ENCODE results near the gene PAX8. TPM values are rescaled to one million over a fixed set of nuclear protein-coding genes. Genes with fewer than 3 reads are reported as not detected.
A peak's percentile ranks its signal among the peaks of the same experiment; 100 is the strongest.

The PAX8 gene
- total RNA-seq, 1 donor from 2014 or later, result 2.1 TPM

DNA sequence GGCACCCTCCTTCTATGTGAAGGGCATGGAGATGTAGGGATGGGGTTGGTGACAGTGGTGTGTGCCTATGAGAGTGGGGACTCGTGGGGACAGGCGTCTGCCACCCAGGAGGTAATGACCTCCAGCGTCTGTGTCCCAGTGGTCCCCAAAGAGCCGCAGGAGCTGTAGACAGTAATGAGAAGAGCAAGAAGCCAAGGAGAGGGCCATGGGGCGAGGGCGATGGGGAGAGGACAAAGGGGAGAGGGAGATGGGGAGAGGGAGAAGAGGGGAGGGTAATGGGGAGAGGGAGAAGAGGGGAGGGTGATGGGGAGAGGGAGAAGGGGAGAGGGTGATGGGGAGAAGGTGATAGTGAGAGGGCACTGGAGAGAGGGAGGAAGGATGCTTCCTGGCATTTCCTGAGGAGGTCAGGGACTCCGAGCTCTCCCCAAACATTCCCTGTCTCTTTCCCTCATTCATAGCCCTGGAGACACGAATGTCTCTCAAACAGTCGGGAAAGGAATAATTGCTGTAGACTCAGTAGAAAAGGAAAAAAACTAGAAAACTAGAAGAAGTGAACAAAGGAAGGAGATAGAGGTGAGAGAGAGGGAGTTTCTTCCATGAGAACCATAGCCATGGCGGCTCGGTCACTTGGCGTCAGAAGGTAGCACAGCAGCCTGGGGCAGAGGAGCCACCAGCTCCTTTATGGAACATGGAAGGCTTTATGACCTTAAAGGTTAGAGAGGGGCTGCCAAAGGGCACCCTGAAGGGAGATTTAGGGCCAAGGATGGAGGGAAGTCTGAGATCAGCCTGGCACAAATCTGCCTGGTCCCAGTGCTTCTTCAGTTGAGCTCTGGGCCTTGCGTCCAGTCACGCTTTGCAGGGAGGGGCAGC is 65.4 kb downstream of the PAX8 start:
- Mint-ChIP-seq H3K27ac (ENCODE audit: unreplicated experiment) (no peak overlapping the region), H3K9me3 (ENCODE audit: unreplicated experiment) (no peaks in the 10 kb centered on the region), H3K36me3 (ENCODE audit: low read depth, unreplicated experiment) (no peaks in the 10 kb centered on the region), H3K27me3 (ENCODE audit: unreplicated experiment) (peaks cover 10% of the 10 kb centered on the region), H3K4me3 (ENCODE audit: unreplicated experiment) (no peak overlapping the region), H3K4me1 (ENCODE audit: unreplicated experiment) (peaks cover 31% of the 10 kb centered on the region)
- TF ChIP-seq, protein P1, sequence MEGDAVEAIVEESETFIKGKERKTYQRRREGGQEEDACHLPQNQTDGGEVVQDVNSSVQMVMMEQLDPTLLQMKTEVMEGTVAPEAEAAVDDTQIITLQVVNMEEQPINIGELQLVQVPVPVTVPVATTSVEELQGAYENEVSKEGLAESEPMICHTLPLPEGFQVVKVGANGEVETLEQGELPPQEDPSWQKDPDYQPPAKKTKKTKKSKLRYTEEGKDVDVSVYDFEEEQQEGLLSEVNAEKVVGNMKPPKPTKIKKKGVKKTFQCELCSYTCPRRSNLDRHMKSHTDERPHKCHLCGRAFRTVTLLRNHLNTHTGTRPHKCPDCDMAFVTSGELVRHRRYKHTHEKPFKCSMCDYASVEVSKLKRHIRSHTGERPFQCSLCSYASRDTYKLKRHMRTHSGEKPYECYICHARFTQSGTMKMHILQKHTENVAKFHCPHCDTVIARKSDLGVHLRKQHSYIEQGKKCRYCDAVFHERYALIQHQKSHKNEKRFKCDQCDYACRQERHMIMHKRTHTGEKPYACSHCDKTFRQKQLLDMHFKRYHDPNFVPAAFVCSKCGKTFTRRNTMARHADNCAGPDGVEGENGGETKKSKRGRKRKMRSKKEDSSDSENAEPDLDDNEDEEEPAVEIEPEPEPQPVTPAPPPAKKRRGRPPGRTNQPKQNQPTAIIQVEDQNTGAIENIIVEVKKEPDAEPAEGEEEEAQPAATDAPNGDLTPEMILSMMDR (IDR thresholded peaks at IDR 0.05; ENCODE audit: unreplicated experiment), result no peak
- no peak for DNase-seq (ENCODE audit: low spot score)

DNA sequence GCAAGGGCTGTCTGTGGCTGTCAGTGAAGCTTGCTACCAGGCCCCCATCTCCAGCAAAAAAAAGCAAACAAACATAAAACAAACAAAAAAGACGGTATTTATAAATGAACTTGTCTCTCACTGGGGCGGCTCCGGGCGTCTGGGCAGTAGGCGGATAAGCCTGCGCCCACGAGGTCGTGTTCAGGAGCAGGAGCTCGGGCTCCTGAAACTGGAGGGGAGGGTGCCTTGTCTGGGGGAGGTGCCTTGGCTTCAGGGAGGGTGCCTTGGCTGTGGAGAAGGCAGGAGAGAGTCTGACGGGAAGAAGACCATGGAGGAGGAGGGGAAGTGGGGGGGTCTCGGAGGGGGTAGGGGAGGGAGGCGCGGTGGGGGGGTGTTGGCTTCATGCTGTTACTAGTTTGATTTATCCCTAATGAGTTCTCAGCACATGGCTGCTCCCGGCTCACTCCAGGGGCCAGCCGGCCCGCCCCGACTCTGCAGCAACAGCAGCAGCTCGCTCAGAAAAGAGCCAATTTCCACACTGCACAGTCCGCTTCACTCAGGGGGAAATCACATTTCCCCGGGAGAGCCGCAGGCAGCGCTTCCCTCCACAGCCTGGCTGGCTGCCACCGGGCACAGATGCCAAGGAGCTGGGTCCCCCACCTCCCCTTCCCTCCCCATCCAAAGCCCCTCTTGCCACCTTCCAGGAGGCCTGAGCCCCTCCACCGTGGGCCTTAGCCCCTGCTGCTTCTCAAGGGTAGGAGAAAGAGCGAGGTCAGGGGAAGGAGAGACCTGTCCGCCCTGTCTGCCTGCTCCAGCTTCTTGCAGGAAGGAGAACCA is 66.3 kb downstream of the PAX8 start:
- Mint-ChIP-seq H3K27me3 (ENCODE audit: unreplicated experiment) (peaks cover 12% of the 10 kb centered on the region), H3K4me3 (ENCODE audit: unreplicated experiment) (no peak overlapping the region), H3K36me3 (ENCODE audit: low read depth, unreplicated experiment) (no peaks in the 10 kb centered on the region), H3K9me3 (ENCODE audit: unreplicated experiment) (no peaks in the 10 kb centered on the region), H3K27ac (ENCODE audit: unreplicated experiment) (peak overlapping the region; percentile 84), H3K4me1 (ENCODE audit: unreplicated experiment) (peaks cover 24% of the 10 kb centered on the region)
- no peak for DNase-seq (ENCODE audit: low spot score)
- TF ChIP-seq, protein P1 (IDR thresholded peaks at IDR 0.05; ENCODE audit: unreplicated experiment), result no peak

DNA sequence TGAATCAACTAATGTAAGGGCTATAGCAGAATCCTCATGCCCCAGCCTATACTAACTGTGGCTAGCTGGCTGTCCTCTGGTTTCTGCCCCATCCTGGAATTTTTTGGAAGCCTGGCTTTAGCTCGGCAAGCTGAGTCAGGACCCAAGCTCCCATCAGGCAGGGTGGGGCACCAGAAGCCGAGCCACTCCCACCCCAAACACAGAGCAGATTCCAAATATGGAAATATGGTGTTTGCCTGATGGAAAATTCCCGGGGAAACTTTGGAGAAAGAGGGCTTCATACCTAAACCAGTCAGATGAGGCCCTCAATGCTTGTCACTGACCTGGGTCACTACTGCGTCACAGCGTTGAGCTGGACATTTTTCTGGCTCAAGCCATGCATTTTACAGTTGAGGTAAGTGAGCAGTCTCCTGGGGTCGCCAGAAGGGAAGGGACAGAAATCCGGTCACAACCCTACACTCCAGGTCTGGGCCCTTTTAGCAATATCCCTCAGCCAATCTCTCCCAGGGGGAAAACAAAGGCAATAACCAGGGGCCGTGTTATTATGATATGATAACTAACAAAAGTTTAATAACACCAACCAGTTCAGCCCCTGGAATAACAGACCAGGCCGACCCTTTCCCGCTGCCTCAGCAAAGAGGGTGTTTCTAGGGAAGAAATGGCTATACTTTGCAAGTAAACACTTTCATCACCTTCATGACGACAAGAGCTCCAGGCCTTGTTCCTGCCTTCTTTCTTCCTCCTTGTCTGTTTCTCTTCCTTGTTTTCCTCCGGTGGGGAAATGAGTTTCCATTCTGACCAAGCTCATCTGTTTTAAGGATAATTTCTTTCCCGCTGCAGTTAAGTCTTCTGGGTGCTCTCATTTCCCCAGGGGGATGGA is 67.3 kb downstream of the PAX8 start:
- peaks cover 10% of the 10 kb centered on the region for H3K27me3 Mint-ChIP-seq (ENCODE audit: unreplicated experiment)
- no peak for DNase-seq (ENCODE audit: low spot score)
- TF ChIP-seq, protein P1 (IDR thresholded peaks at IDR 0.05; ENCODE audit: unreplicated experiment), result no peak
- H3K27ac Mint-ChIP-seq (ENCODE audit: unreplicated experiment), result peak overlapping the region; percentile 84
- H3K4me1 Mint-ChIP-seq (ENCODE audit: unreplicated experiment), result peaks cover 14% of the 10 kb centered on the region
- no peak overlapping the region for H3K4me3 Mint-ChIP-seq (ENCODE audit: unreplicated experiment)
- no peaks in the 10 kb centered on the region for H3K9me3 Mint-ChIP-seq (ENCODE audit: unreplicated experiment)
- no peaks in the 10 kb centered on the region for H3K36me3 Mint-ChIP-seq (ENCODE audit: low read depth, unreplicated experiment)

DNA sequence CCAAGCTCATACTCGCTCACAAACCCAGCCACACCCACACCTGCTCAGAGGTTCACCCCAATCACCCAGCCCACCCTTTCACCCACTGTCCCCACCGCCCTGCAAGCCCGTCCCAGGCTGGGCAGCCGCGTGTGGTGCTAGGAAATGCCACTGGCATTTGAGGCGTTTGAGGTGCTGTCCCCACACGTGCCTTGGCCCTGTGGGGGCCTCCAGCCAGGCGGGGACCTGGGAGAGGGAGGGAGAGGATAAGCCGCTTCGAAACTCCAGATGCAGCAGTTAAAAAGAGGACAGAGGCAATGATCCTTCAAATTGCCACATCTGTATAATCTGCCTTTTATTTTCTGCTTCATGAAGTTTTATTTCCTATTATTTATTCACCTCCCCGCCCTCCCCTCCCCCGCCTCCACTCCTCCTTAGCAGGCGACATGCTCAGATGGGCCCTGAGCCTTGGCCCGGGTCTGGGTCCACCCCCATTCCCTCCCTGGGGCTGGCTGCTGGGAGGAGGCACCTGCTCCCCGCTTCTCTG is 69.0 kb downstream of the PAX8 start:
- peaks cover 13% of the 10 kb centered on the region for H3K4me1 Mint-ChIP-seq (ENCODE audit: unreplicated experiment)
- no peak for DNase-seq (ENCODE audit: low spot score)
- TF ChIP-seq, protein P1 (IDR thresholded peaks at IDR 0.05; ENCODE audit: unreplicated experiment), result no peak
- no peak overlapping the region for H3K4me3 Mint-ChIP-seq (ENCODE audit: unreplicated experiment)
- no peaks in the 10 kb centered on the region for H3K9me3 Mint-ChIP-seq (ENCODE audit: unreplicated experiment)
- H3K27ac Mint-ChIP-seq (ENCODE audit: unreplicated experiment), result peak overlapping the region; percentile 63
- H3K36me3 Mint-ChIP-seq (ENCODE audit: low read depth, unreplicated experiment), result no peaks in the 10 kb centered on the region
- H3K27me3 Mint-ChIP-seq (ENCODE audit: unreplicated experiment), result peaks cover 13% of the 10 kb centered on the region

Measured in endothelial cell (in vitro differentiated cells).